Duodenal mucosa (tissue), 2 donors: ENCODE measurements around the gene AK2.

ENCODE experiments used
- H3K27ac ChIP-seq: one replicate; pipeline ENCODE4 v1.7.0; 2013; ENCODE audit warnings: low read depth, low read length
- H3K27me3 ChIP-seq, 2 donors: one replicate each; pipeline ENCODE4 v1.7.0; 2013; ENCODE audit warnings: low read length in 2 of 2, control low read depth in 1 of 2; ENCODE audit not compliant: insufficient read depth in 2 of 2, control insufficient read depth in 1 of 2
- H3K36me3 ChIP-seq, 2 donors: one replicate each; pipeline ENCODE4 v1.7.0; 2013; ENCODE audit warnings: low read length in 2 of 2, control low read depth in 1 of 2; ENCODE audit not compliant: insufficient read depth in 2 of 2, control insufficient read depth in 1 of 2
- H3K4me1 ChIP-seq, 2 donors: one replicate each; pipeline ENCODE4 v1.7.0; 2013; ENCODE audit warnings: low read length in 2 of 2, control low read depth in 1 of 2; ENCODE audit not compliant: insufficient read depth in 2 of 2, control insufficient read depth in 1 of 2
- H3K4me3 ChIP-seq, 2 donors: one replicate each; pipeline ENCODE4 v1.7.0; 2013; ENCODE audit warnings: low read length in 2 of 2, low read depth in 1 of 2
- H3K9ac ChIP-seq, 2 donors: one replicate each; pipeline ENCODE4 v1.7.0; 2013; ENCODE audit warnings: low read length in 2 of 2, low read depth in 1 of 2
- H3K9me3 ChIP-seq, 2 donors: one replicate each; pipeline ENCODE4 v1.7.0; 2013; ENCODE audit warnings: low read length in 2 of 2, control low read depth in 1 of 2; ENCODE audit not compliant: control insufficient read depth in 1 of 2

AK2 gene

DNA sequence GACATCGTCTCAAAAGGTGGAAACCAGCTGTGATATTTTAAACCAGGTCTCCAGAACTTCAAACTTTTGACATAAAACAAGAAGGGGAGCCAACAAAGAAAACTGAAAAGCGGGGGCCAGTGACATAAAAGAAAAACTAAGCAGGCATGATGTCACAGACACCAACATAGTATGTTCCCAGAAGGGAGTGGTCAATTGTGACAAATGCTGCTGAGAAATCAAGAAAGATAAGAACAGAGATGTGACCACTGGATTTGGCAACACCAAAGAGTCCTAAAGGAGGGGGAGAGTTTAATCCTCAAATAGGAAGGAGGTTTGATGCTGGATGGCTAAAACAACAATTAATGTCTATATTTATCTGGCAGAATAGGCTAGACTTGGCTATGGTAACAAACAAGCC lies 69.8 kb downstream of the AK2 start:
- Histone ChIP-seq H3K4me1 (peaks cover 17 to 18% of the 10 kb centered on the region in 2 donors), H3K9ac (no peak overlapping the region), H3K27me3 (no peaks in the 10 kb centered on the region), H3K9me3 (no peaks in the 10 kb centered on the region), H3K36me3 (no peaks in the 10 kb centered on the region), H3K4me3 (no peak overlapping the region), H3K27ac (no peak overlapping the region)

- Histone ChIP-seq H3K9ac (peak overlapping the region; percentile 3 to 18), H3K9me3 (no peaks in the 10 kb centered on the region), H3K27me3 (no peaks in the 10 kb centered on the region), H3K4me1 (peaks cover 24 to 26% of the 10 kb centered on the region in 2 donors), H3K36me3 (no peaks in the 10 kb centered on the region), H3K27ac (no peak overlapping the region), H3K4me3 (peak overlapping the region; percentile 55 to 76)
Observed at GRCh38 chr1:32965251-32965747, 71.4 kb downstream of the AK2 start.

GRCh38 chr1:32964461-32965250 lies 72.0 kb downstream of the AK2 start, which contains the start of gene RNF19B:
TSS of gene RNF19B (minus strand) at chr1:32964809. CDS start at chr1:32964685, 124 bp downstream.
- Histone ChIP-seq H3K4me3 (peak within 1 kb of the TSS; percentile 91 to 96), H3K9me3 (no peaks in the 10 kb centered on the region), H3K36me3 (no peaks in the 10 kb centered on the region), H3K27me3 (no peaks in the 10 kb centered on the region), H3K27ac (peak within 1 kb of the TSS; percentile 88), H3K4me1 (peaks cover 24 to 26% of the 10 kb centered on the region in 2 donors), H3K9ac (peak within 1 kb of the TSS; percentile 73 to 92)

- H3K27me3 ChIP-seq, result no peaks in the 10 kb centered on the region
- H3K36me3 ChIP-seq, result peaks cover 0 to 2% of the 10 kb centered on the region in 2 donors
- H3K4me1 ChIP-seq, result peaks cover 24 to 26% of the 10 kb centered on the region in 2 donors
- peak overlapping the region; percentile 88 for H3K27ac ChIP-seq
- peak overlapping the region; percentile 91 to 96 for H3K4me3 ChIP-seq
- H3K9ac ChIP-seq, result peak overlapping the region; percentile 73 to 92
- H3K9me3 ChIP-seq, result no peaks in the 10 kb centered on the region
Observed at GRCh38 chr1:32963746-32964460, 72.8 kb downstream of the AK2 start.

DNA sequence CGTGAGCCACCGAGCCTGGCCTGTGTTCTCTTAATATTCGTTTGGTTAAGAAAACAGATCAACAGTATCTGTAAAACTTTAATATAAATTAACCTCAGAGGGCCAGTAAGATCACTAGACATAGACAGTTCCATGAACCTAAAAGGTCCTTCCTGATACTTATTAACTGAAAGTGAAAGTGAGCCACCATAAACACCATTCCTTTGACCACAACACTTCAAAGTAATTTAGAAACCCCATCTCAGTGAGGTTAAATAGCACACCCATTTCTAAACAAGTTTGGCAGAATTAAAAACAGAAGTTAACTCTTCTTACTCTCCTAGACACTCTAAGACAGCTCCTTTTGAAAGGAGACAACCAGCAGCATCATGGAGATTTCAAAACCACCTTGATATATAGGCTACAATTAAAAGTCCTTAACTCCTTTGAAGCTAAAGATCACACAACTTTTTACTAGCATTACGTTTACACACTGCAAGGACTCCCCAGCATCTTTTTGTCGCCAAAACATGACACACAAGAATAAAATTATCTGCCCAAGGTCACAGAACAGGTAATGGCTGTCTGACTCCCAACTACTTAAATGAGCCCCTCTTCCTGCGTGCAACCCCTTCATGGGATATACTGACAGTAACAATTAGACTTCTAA lies 74.3 kb downstream of the AK2 start:
- Histone ChIP-seq H3K4me1 (peaks cover 24 to 26% of the 10 kb centered on the region in 2 donors), H3K27me3 (no peaks in the 10 kb centered on the region), H3K27ac (peak overlapping the region; percentile 60), H3K9ac (peak overlapping the region; percentile 73 to 75), H3K36me3 (peaks cover 0 to 5% of the 10 kb centered on the region in 2 donors), H3K9me3 (no peaks in the 10 kb centered on the region), H3K4me3 (peak overlapping the region; percentile 91 to 96)

DNA sequence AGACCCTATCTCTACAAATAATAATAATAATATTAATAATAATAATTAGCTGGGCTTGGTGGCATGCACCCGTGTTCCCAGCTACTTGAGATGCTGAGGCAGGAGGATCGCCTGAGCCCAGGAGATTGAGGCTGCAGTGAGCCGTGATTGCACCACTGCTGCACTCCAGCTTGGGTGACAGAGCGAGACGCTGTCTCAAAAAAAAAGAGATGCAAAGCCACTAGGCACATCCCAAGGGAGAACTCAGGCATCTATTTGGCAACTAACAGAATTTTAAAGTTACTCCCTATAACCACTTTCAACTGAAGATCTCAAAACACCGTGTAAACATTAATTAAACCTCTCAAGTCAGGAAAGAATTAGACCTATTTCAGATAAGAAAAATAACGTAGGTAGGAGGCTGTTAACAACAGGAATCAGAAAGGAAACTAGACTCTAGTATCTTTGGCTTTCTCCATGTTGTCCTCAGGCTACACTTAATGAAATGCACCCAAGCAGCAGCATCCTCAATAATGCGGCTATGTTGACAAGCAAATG lies 75.8 kb downstream of the AK2 start:
- Histone ChIP-seq H3K9me3 (no peaks in the 10 kb centered on the region), H3K4me1 (peaks cover 24 to 31% of the 10 kb centered on the region in 2 donors), H3K27ac (no peak overlapping the region), H3K36me3 (peaks cover 4 to 5% of the 10 kb centered on the region in 2 donors), H3K27me3 (no peaks in the 10 kb centered on the region), H3K9ac (no peak overlapping the region), H3K4me3 (peak overlapping the region in 1 of 2 donors; percentile 3)

- Histone ChIP-seq H3K27me3 (no peaks in the 10 kb centered on the region), H3K4me3 (no peak overlapping the region), H3K4me1 (peaks cover 24 to 30% of the 10 kb centered on the region in 2 donors), H3K27ac (no peak overlapping the region), H3K9ac (no peak overlapping the region), H3K36me3 (peaks cover 4 to 5% of the 10 kb centered on the region in 2 donors), H3K9me3 (no peaks in the 10 kb centered on the region)
Observed at GRCh38 chr1:32960342-32960741, 76.3 kb downstream of the AK2 start.

DNA sequence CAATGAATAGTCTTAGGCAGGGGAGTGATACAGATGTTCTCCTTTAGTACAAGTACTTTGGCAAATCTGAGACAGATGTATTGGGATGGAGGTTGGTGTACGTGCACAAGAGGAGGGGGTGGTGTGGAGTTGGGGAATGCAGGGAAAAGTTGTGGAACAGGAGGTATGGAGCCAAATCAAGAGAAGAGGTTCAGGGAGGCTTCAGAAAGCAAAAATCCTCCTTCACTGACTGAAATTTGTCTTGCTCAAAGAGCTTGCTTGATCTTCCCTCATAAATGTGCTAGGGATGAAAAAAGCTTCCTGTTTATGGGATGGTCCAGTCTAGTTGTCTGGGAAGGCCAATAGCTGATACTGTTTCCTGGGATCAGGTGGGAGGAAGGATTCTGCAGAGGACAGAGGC lies 77.9 kb downstream of the AK2 start:
- Histone ChIP-seq H3K36me3 (peaks cover 5 to 8% of the 10 kb centered on the region in 2 donors), H3K9ac (no peak overlapping the region), H3K27me3 (no peaks in the 10 kb centered on the region), H3K4me1 (peaks cover 21 to 27% of the 10 kb centered on the region in 2 donors), H3K27ac (no peak overlapping the region), H3K9me3 (no peaks in the 10 kb centered on the region), H3K4me3 (no peak overlapping the region)
